HFFc6 (cell line): Measurements from ENCODE around the gene NELL2. TPM values are rescaled to one million over a fixed set of nuclear protein-coding genes. Genes with fewer than 3 reads are reported as not detected.

ENCODE experiments used
- DNase-seq: peaks from one replicate; pipeline ENCODE4 v3.0.0-alpha.2; 2018
- H3K27ac Mint-ChIP-seq: 2 replicates; pipeline ENCODE4 v1.8.0; 2020; ENCODE audit warnings: mild to moderate bottlenecking, mixed read lengths
- H3K27me3 Mint-ChIP-seq: 2 replicates; pipeline ENCODE4 v1.8.0; 2021; ENCODE audit warnings: mild to moderate bottlenecking, moderate library complexity, mixed read lengths; ENCODE audit not compliant: insufficient read depth
- H3K36me3 Mint-ChIP-seq: 2 replicates; pipeline ENCODE4 v1.8.0; 2021; ENCODE audit warnings: low read depth, mixed read lengths
- H3K4me1 Mint-ChIP-seq: 2 replicates; pipeline ENCODE4 v1.8.0; 2020; ENCODE audit warnings: low read depth, mixed read lengths
- H3K4me3 Mint-ChIP-seq: 2 replicates; pipeline ENCODE4 v1.8.0; 2020; ENCODE audit warnings: mild to moderate bottlenecking, moderate library complexity, mixed read lengths
- H3K9me3 Mint-ChIP-seq: 2 replicates; pipeline ENCODE4 v1.8.0; 2020; ENCODE audit warnings: mild to moderate bottlenecking, mixed read lengths
- CTCF ChIP-seq: fragments of 200-600 bp; sonication (generic); IDR thresholded peaks from 2 replicates; pipeline ENCODE4 v1.5.0; 2021; ENCODE audit warnings: antibody characterized with exemption, mild to moderate bottlenecking
- total RNA-seq, 6 experiments: library from RNA; stranded (reverse); fragmentation: NEBNext Ultra II Directional; extraction: Animal tissue kit (Norgen Biotek cat#: 25700); gene quantifications; 2 replicates in 1 of 6; 3 replicates in 5 of 6; pipeline ENCODE4 v1.2.3, GENCODE V29; 2021

The NELL2 gene
- total RNA-seq, 6 experiments from 2014 or later: not detected

- Mint-ChIP-seq H3K27me3 (0 out of 2 replicates have a peak, but pooled peaks cover 1% of the 10 kb centered on the region), H3K27ac (no peak overlapping the region), H3K36me3 (no peaks in the 10 kb centered on the region), H3K4me3 (no peak overlapping the region), H3K9me3 (no peaks in the 10 kb centered on the region; the same call in 1 of the 2 replicates), H3K4me1 (no peaks in the 10 kb centered on the region)
- no peak for TF ChIP-seq CTCF
- no peak for DNase-seq
Measured at GRCh38 chr12:44889926-44890325, 13.8 kb upstream of the NELL2 start.

GRCh38 chr12:44889162-44889561, 13.0 kb upstream of the NELL2 start:
- Mint-ChIP-seq H3K36me3 (no peaks in the 10 kb centered on the region), H3K27ac (no peak overlapping the region), H3K4me1 (no peaks in the 10 kb centered on the region), H3K4me3 (no peak overlapping the region), H3K9me3 (no peaks in the 10 kb centered on the region; the same call in 1 of the 2 replicates), H3K27me3 (0 out of 2 replicates have a peak, but pooled peaks cover 1% of the 10 kb centered on the region)
- no peak for DNase-seq
- TF ChIP-seq CTCF: no peak

DNA sequence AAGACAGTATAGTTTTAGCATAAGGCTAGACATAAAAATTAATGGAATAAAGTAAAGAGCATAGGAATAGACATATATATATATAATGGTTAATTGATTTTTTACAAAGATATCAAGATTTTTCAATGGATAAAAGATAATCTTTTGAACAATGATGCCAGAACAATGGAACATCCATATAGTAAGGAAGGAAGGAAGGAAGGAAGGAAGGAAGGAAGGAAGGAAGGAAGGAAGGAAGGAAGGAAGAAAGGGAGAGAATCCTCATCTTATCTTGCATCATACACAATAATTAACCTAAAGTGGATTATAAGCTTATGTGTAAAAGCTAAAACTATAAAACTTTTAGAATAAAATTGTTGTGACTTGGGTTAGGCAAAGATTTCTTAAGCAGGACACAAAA, 9.8 kb upstream of the NELL2 start:
- H3K27ac Mint-ChIP-seq: no peak overlapping the region
- no peak overlapping the region for H3K4me3 Mint-ChIP-seq
- peaks cover 5% of the 10 kb centered on the region for H3K9me3 Mint-ChIP-seq
- no peaks in the 10 kb centered on the region for H3K36me3 Mint-ChIP-seq
- no peak for TF ChIP-seq CTCF
- no peaks in the 10 kb centered on the region for H3K27me3 Mint-ChIP-seq
- no peaks in the 10 kb centered on the region for H3K4me1 Mint-ChIP-seq
- DNase-seq: no peak

DNA sequence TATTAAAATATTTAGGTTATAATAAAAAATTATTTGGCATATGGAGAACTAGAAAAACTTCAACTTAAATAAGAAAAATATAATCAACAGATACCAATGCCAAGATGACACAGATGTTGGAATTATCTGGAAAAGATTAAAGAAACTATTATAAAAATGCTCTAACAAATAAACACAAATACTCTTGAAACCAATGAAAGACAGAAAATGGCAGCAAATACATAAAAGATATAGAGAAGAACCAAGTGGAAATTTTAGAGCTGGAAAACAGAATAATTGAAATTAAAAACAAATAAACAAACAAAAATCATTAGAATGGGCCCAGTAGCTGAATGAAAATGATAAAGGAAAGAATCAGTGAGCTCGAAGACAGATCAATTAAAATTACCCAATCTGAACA, 5.1 kb upstream of the NELL2 start:
- H3K27ac Mint-ChIP-seq: no peak overlapping the region

DNA sequence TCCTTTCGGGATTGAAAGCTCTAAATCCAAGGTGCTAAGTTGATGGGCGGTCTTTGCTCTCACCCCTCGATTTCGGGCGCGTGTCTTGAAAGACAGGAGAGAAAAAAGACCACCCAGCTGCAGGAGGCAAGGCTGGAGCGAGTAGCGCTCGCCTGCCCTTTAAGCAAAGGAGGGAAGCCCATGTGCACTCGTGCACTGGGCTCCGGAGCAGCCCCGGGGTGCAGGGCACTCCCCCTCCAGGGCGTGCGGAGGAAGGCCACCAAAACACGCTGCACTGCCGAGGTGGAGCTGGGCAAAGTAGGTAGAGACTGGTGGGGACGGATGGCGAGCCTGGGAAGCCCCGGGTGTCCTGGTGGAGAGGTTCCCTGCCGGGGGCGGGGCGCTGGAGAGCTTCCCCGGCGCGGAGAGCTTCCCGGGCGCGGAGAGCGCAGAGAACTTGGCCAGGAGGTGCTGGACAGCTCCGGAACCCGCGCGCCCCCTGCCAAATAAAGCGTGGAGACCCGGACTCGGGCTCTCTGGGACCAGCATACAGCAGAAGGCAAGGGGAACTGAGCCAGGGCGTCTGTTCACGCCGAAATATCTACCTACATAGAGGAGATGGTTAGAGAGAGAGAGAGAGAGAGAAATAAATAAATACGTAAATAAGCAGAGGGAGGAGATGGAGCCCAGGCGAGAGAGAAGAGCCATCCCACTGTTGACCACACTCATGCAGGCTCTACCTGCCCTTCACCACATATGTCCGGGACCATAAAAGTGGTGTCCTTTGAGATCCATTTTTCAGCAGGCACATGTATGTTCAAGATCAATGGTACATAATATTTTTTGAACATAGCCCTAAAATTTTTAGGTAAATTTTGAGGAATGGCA, 662 bp upstream of the NELL2 start:
- Mint-ChIP-seq H3K36me3 (no peaks in the 10 kb centered on the region), H3K4me1 (peaks cover 13% of the 10 kb centered on the region), H3K9me3 (peaks cover 5% of the 10 kb centered on the region), H3K27ac (no peak overlapping the region), H3K27me3 (peaks cover 12% of the 10 kb centered on the region), H3K4me3 (peak overlapping the region; percentile 75)
- DNase-seq: no peak
- TF ChIP-seq CTCF: no peak

More for the DNA sequence above, 5.1 kb upstream of the NELL2 start:
- Mint-ChIP-seq H3K4me3 (no peak overlapping the region), H3K4me1 (no peaks in the 10 kb centered on the region; the same call in 1 of the 2 replicates), H3K36me3 (no peaks in the 10 kb centered on the region), H3K27me3 (no peaks in the 10 kb centered on the region; the same call in 1 of the 2 replicates), H3K9me3 (peaks cover 5% of the 10 kb centered on the region)
- no peak for TF ChIP-seq CTCF
- DNase-seq: no peak
